ENCODE results near the gene CCSER1.
A peak's percentile ranks its signal among the peaks of the same experiment; 100 is the strongest.

CCSER1 gene

DNA sequence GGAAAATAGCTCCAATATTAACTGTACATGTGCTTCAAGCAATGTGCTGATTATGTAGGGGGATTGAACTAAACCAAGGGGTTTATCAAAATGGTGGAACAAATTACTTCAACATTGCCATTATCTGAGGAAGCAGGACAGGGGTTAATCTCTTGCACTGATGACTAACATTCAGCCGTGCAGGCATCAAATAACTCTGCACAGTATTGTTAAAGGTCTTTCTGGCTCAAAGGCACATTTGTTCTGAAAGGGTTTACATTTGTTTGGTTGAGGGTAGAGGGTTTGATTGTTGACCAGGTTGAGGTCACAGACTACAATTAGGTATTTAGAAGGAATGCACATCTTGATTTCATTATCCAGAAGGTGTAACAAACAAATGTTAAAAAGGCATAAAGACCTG is 32.2 kb upstream of the CCSER1 start:
- Histone ChIP-seq H3K9ac (ENCODE audit: low read length) (no peak overlapping the region), H4K12ac (ENCODE audit: low read depth, low read length) (no peak overlapping the region), H3K23ac (ENCODE audit: low read length) (no peak overlapping the region), H3K4me2 (ENCODE audit: low read length) (no peak overlapping the region), H3K79me1 (ENCODE audit: low read length) (no peaks in the 10 kb centered on the region), H2AK5ac (ENCODE audit: low read length) (no peak overlapping the region), H3K14ac (ENCODE audit: low read length) (no peak overlapping the region), H2AFZ (ENCODE audit: insufficient read depth, low read length, poor library complexity) (no peak overlapping the region), H3K9me3 (ENCODE audit: insufficient read depth, low read depth, low read length) (no peaks in the 10 kb centered on the region), H2BK120ac (ENCODE audit: insufficient read depth, low read length, poor library complexity) (no peak overlapping the region), H3K79me2 (ENCODE audit: control insufficient read depth, insufficient read depth, low read length, poor library complexity) (no peaks in the 10 kb centered on the region), H3K18ac (ENCODE audit: low read length) (no peak overlapping the region), H3K36me3 (ENCODE audit: control insufficient read depth in 1 of 2, insufficient read depth in 2 of 2, low read length in 2 of 2) (no peaks in the 10 kb centered on the region), H2BK12ac (ENCODE audit: low read length) (no peak overlapping the region), H4K91ac (ENCODE audit: low read depth, low read length) (no peak overlapping the region), H3K27me3 (ENCODE audit: insufficient read depth, low read length) (no peaks in the 10 kb centered on the region), H4K8ac (ENCODE audit: low read depth, low read length) (no peak overlapping the region), H3K4me1 (ENCODE audit: control insufficient read depth in 1 of 2, insufficient read depth in 2 of 2, low read length in 2 of 2) (no peaks in the 10 kb centered on the region), H2BK5ac (ENCODE audit: low read depth, low read length, poor library complexity) (no peak overlapping the region), H3K4me3 (ENCODE audit: low read depth, low read length) (no peak overlapping the region), H3K4ac (ENCODE audit: low read depth, low read length) (no peak overlapping the region), H3K27ac (ENCODE audit: low read depth, low read length) (no peak overlapping the region)
- DNase-seq = no peak
- WGBS (ENCODE audit: extremely low coverage, insufficient coverage, insufficient read length) = no CpG with 5 or more reads among the region's 1 CpG

DNA sequence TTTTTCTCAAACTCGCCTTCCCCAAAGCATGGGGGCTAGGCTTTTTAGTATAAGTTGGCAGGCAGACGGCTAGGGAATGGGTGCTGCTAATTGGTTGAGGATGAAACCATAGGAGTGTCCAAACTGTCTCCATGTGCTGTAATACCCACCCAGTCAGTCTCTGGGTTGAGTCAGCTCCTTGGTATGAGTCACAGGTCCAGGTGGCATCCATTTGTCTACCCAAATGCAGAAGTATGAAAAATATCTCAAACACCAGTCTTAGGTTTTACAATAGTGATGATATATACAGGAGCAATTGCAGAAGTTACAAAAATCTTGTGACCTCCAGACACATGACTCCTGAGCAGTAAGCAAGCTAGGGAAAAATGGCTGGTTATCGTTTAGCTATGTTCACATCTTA is 27.4 kb upstream of the CCSER1 start:
- H3K9ac ChIP-seq (ENCODE audit: low read length) = no peak overlapping the region
- no peak overlapping the region for H2BK120ac ChIP-seq (ENCODE audit: insufficient read depth, low read length, poor library complexity)
- no peak overlapping the region for H3K4ac ChIP-seq (ENCODE audit: low read depth, low read length)
- no peak overlapping the region for H4K91ac ChIP-seq (ENCODE audit: low read depth, low read length)
- no peaks in the 10 kb centered on the region for H3K27me3 ChIP-seq (ENCODE audit: insufficient read depth, low read length)
- peak; percentile 72 to 89 for DNase-seq
- H3K4me3 ChIP-seq (ENCODE audit: low read depth, low read length) = no peak overlapping the region
- H2BK12ac ChIP-seq (ENCODE audit: low read length) = no peak overlapping the region
- H4K8ac ChIP-seq (ENCODE audit: low read depth, low read length) = no peak overlapping the region
- no peak overlapping the region for H3K27ac ChIP-seq (ENCODE audit: low read depth, low read length)
- no peaks in the 10 kb centered on the region for H3K4me1 ChIP-seq (ENCODE audit: control insufficient read depth in 1 of 2, insufficient read depth in 2 of 2, low read length in 2 of 2)
- H3K14ac ChIP-seq (ENCODE audit: low read length) = no peak overlapping the region
- H2BK5ac ChIP-seq (ENCODE audit: low read depth, low read length, poor library complexity) = no peak overlapping the region
- no peak overlapping the region for H3K4me2 ChIP-seq (ENCODE audit: low read length)
- H4K12ac ChIP-seq (ENCODE audit: low read depth, low read length) = no peak overlapping the region
- no peak overlapping the region for H3K18ac ChIP-seq (ENCODE audit: low read length)
- no peak overlapping the region for H2AFZ ChIP-seq (ENCODE audit: insufficient read depth, low read length, poor library complexity)
- no peaks in the 10 kb centered on the region for H3K9me3 ChIP-seq (ENCODE audit: insufficient read depth, low read depth, low read length)
- H3K36me3 ChIP-seq (ENCODE audit: control insufficient read depth in 1 of 2, insufficient read depth in 2 of 2, low read length in 2 of 2) = no peaks in the 10 kb centered on the region
- H3K23ac ChIP-seq (ENCODE audit: low read length) = no peak overlapping the region
- H2AK5ac ChIP-seq (ENCODE audit: low read length) = no peak overlapping the region
- H3K79me2 ChIP-seq (ENCODE audit: control insufficient read depth, insufficient read depth, low read length, poor library complexity) = no peaks in the 10 kb centered on the region
- H3K79me1 ChIP-seq (ENCODE audit: low read length) = no peaks in the 10 kb centered on the region
- WGBS (ENCODE audit: extremely low coverage, insufficient coverage, insufficient read length) = no CpG with 5 or more reads among the region's 3 CpGs

DNA sequence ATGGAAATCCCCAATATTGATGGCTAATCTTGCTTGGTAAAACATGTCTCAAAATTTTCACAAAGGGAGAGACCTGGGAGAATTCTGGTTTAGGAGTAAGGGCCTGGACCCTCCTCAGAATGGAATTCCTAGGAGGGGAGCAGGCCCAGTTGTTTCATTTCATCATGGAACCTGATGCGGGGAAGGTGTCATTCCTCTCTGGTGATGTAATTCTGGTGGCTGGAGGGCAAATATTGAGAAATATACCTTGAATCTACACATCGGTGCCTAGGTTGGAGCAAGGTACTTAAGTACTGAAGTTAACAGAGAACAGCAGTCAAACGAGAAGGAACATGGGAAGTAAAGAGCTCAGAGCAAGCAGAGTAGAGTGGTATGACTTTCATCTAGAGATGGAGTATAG is 23.2 kb upstream of the CCSER1 start:
- no peak overlapping the region for H3K14ac ChIP-seq (ENCODE audit: low read length)
- H3K9me3 ChIP-seq (ENCODE audit: insufficient read depth, low read depth, low read length) = no peaks in the 10 kb centered on the region
- H3K4me1 ChIP-seq (ENCODE audit: control insufficient read depth in 1 of 2, insufficient read depth in 2 of 2, low read length in 2 of 2) = no peaks in the 10 kb centered on the region
- H2AFZ ChIP-seq (ENCODE audit: insufficient read depth, low read length, poor library complexity) = no peak overlapping the region
- WGBS (ENCODE audit: extremely low coverage, insufficient coverage, insufficient read length) = no CpG with 5 or more reads among the region's 3 CpGs
- no peak overlapping the region for H3K4ac ChIP-seq (ENCODE audit: low read depth, low read length)
- no peak overlapping the region for H3K4me2 ChIP-seq (ENCODE audit: low read length)
- no peak overlapping the region for H3K23ac ChIP-seq (ENCODE audit: low read length)
- no peak overlapping the region for H4K91ac ChIP-seq (ENCODE audit: low read depth, low read length)
- no peaks in the 10 kb centered on the region for H3K79me1 ChIP-seq (ENCODE audit: low read length)
- H2AK5ac ChIP-seq (ENCODE audit: low read length) = no peak overlapping the region
- H2BK12ac ChIP-seq (ENCODE audit: low read length) = no peak overlapping the region
- no peak overlapping the region for H4K8ac ChIP-seq (ENCODE audit: low read depth, low read length)
- DNase-seq = peak; percentile 83 to 98
- H3K79me2 ChIP-seq (ENCODE audit: control insufficient read depth, insufficient read depth, low read length, poor library complexity) = no peaks in the 10 kb centered on the region
- H2BK5ac ChIP-seq (ENCODE audit: low read depth, low read length, poor library complexity) = no peak overlapping the region
- H3K27me3 ChIP-seq (ENCODE audit: insufficient read depth, low read length) = no peaks in the 10 kb centered on the region
- H3K36me3 ChIP-seq (ENCODE audit: control insufficient read depth in 1 of 2, insufficient read depth in 2 of 2, low read length in 2 of 2) = no peaks in the 10 kb centered on the region
- H4K12ac ChIP-seq (ENCODE audit: low read depth, low read length) = no peak overlapping the region
- no peak overlapping the region for H3K4me3 ChIP-seq (ENCODE audit: low read depth, low read length)
- no peak overlapping the region for H3K27ac ChIP-seq (ENCODE audit: low read depth, low read length)
- H2BK120ac ChIP-seq (ENCODE audit: insufficient read depth, low read length, poor library complexity) = no peak overlapping the region
- H3K9ac ChIP-seq (ENCODE audit: low read length) = no peak overlapping the region
- no peak overlapping the region for H3K18ac ChIP-seq (ENCODE audit: low read length)

DNA sequence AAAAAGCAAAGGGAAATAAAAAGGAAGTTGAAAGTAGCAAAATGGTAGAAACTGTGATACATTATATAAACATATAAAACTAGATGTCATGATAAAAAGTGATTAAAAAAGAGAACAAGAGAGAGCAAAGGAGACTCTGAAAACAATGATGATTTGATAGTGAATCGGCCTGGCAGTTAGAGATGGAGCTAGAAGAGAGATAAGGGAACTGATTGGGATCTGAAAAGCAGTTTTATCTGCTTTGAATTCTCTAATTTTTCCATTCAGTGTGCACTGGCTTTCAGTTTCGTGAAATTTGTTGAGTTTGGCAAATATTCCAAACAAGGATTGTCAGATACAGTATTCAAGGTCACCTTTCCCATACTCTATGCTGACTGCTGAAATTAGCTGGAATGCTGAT is 21.9 kb upstream of the CCSER1 start:
- H3K27me3 ChIP-seq (ENCODE audit: insufficient read depth, low read length) = no peaks in the 10 kb centered on the region
- H3K4me1 ChIP-seq (ENCODE audit: control insufficient read depth in 1 of 2, insufficient read depth in 2 of 2, low read length in 2 of 2) = no peaks in the 10 kb centered on the region
- no peak overlapping the region for H3K4me3 ChIP-seq (ENCODE audit: low read depth, low read length)
- H3K9ac ChIP-seq (ENCODE audit: low read length) = no peak overlapping the region
- no peak overlapping the region for H4K12ac ChIP-seq (ENCODE audit: low read depth, low read length)
- no peak overlapping the region for H4K91ac ChIP-seq (ENCODE audit: low read depth, low read length)
- no peak overlapping the region for H2BK120ac ChIP-seq (ENCODE audit: insufficient read depth, low read length, poor library complexity)
- DNase-seq = no peak
- no peak overlapping the region for H3K4me2 ChIP-seq (ENCODE audit: low read length)
- no peaks in the 10 kb centered on the region for H3K79me2 ChIP-seq (ENCODE audit: control insufficient read depth, insufficient read depth, low read length, poor library complexity)
- H3K79me1 ChIP-seq (ENCODE audit: low read length) = no peaks in the 10 kb centered on the region
- no peak overlapping the region for H3K4ac ChIP-seq (ENCODE audit: low read depth, low read length)
- no peak overlapping the region for H2BK12ac ChIP-seq (ENCODE audit: low read length)
- no peak overlapping the region for H2AK5ac ChIP-seq (ENCODE audit: low read length)
- H3K27ac ChIP-seq (ENCODE audit: low read depth, low read length) = no peak overlapping the region
- no CpG with 5 or more reads among the region's 2 CpGs for WGBS (ENCODE audit: extremely low coverage, insufficient coverage, insufficient read length)
- no peak overlapping the region for H2BK5ac ChIP-seq (ENCODE audit: low read depth, low read length, poor library complexity)
- H3K14ac ChIP-seq (ENCODE audit: low read length) = no peak overlapping the region
- H2AFZ ChIP-seq (ENCODE audit: insufficient read depth, low read length, poor library complexity) = no peak overlapping the region
- no peak overlapping the region for H4K8ac ChIP-seq (ENCODE audit: low read depth, low read length)
- no peak overlapping the region for H3K23ac ChIP-seq (ENCODE audit: low read length)
- no peak overlapping the region for H3K18ac ChIP-seq (ENCODE audit: low read length)
- H3K36me3 ChIP-seq (ENCODE audit: control insufficient read depth in 1 of 2, insufficient read depth in 2 of 2, low read length in 2 of 2) = no peaks in the 10 kb centered on the region
- H3K9me3 ChIP-seq (ENCODE audit: insufficient read depth, low read depth, low read length) = no peaks in the 10 kb centered on the region

Measured in trophoblast cell (in vitro differentiated cells and primary cell).